SU-DHL-6 (cell line): ENCODE measurements around the gene ACO2.

Experiments
- H2AFZ ChIP-seq: fragments of 200-600 bp; sonication (generic); 2 replicates; pipeline ENCODE4 v1.6.1; 2014; ENCODE audit warnings: low read depth, mild to moderate bottlenecking, moderate library complexity, mixed read lengths, antibody characterized with exemption, low read length; ENCODE audit not compliant: severe bottlenecking
- H3F3A ChIP-seq: fragments of 200-600 bp; shearing (Covaris generic); 2 replicates; pipeline ENCODE4 v1.6.0; 2016; ENCODE audit warnings: antibody characterized with exemption, mild to moderate bottlenecking; ENCODE audit not compliant: insufficient read depth
- H3K27ac ChIP-seq: fragments of 200-600 bp; sonication (generic); 2 replicates; pipeline ENCODE4 v1.5.1; 2016; ENCODE audit warnings: low read depth, mild to moderate bottlenecking, low read length, moderate library complexity, mixed read lengths
- H3K27me3 ChIP-seq: fragments of 200-600 bp; sonication (generic), shearing (Covaris generic); 2 replicates; pipeline ENCODE4 v1.6.0; 2014; ENCODE audit warnings: mild to moderate bottlenecking, low read length
- H3K36me3 ChIP-seq: fragments of 200-600 bp; sonication (generic); 2 replicates; pipeline ENCODE4 v1.6.1; 2014; ENCODE audit warnings: mild to moderate bottlenecking, low read length, mixed read lengths
- H3K4me2 ChIP-seq: fragments of 300-600, 200-600 bp; shearing (Covaris generic), sonication (generic); 2 replicates; pipeline ENCODE4 v1.6.0; 2014; ENCODE audit warnings: low read length, low read depth, mild to moderate bottlenecking; ENCODE audit not compliant: poor library complexity, severe bottlenecking
- H3K4me3 ChIP-seq: fragments of 200-600 bp; sonication (generic); 2 replicates; pipeline ENCODE4 v1.5.1; 2014; ENCODE audit warnings: antibody characterized with exemption, low read length, mild to moderate bottlenecking, mixed read lengths; ENCODE audit not compliant: insufficient read depth, poor library complexity, severe bottlenecking
- H3K79me2 ChIP-seq: fragments of 200-600 bp; sonication (generic); 2 replicates; pipeline ENCODE4 v1.6.1; 2014; ENCODE audit warnings: mild to moderate bottlenecking, low read length, moderate library complexity; ENCODE audit not compliant: insufficient read depth
- H3K9ac ChIP-seq: fragments of 200-600 bp; sonication (generic); 2 replicates; pipeline ENCODE4 v1.7.0; 2014; ENCODE audit warnings: mild to moderate bottlenecking, low read length
- H3K9me2 ChIP-seq: fragments of 200-600 bp; sonication (generic); replicated peaks from 2 replicates; pipeline ENCODE4 v1.6.1; 2014; ENCODE audit warnings: low read length; ENCODE audit not compliant: insufficient read depth
- H3K9me3 ChIP-seq: fragments of 200-600 bp; sonication (generic); 2 replicates; pipeline ENCODE4 v1.6.1; 2014; ENCODE audit warnings: low read length, mixed read lengths; ENCODE audit not compliant: insufficient read depth
- H4K20me1 ChIP-seq: fragments of 200-600 bp; sonication (generic); 2 replicates; pipeline ENCODE4 v1.6.1; 2014; ENCODE audit warnings: low read depth, mild to moderate bottlenecking, antibody characterized with exemption, low read length, moderate library complexity, mixed read lengths
- CTCF ChIP-seq: fragments of 200-600 bp; sonication (generic); IDR thresholded peaks from one replicate; pipeline ENCODE4 v1.5.1; 2017; ENCODE audit warnings: antibody characterized with exemption, mild to moderate bottlenecking, low read length, moderate library complexity; ENCODE audit not compliant: insufficient read depth, poor library complexity, severe bottlenecking
- EZH2phosphoT487 ChIP-seq: fragments of 200-600 bp; sonication (generic), shearing (Covaris generic); conservative IDR thresholded peaks from 2 replicates; pipeline ENCODE4 v1.6.1; 2018; ENCODE audit warnings: mild to moderate bottlenecking, antibody characterized with exemption, low read length, moderate library complexity, mixed read lengths

ACO2 gene

GRCh38 chr22:41478891-41479521 is 10.1 kb downstream of the ACO2 start:
- no peak overlapping the region for H3K4me3 ChIP-seq
- no peaks in the 10 kb centered on the region for H3K27me3 ChIP-seq
- peaks cover 81% of the 10 kb centered on the region for H3K79me2 ChIP-seq
- no peaks in the 10 kb centered on the region for H3K9me3 ChIP-seq
- H3K27ac ChIP-seq = peak overlapping the region; percentile 27; the same call in 1 of the 2 replicates
- H3K9me2 ChIP-seq = no peaks in the 10 kb centered on the region
- H3K36me3 ChIP-seq = no peaks in the 10 kb centered on the region
- TF ChIP-seq EZH2phosphoT487 (no peak), CTCF (no peak)
- no peak overlapping the region for H3K4me2 ChIP-seq
- no peaks in the 10 kb centered on the region for H4K20me1 ChIP-seq
- no peak overlapping the region for H2AFZ ChIP-seq
- H3F3A ChIP-seq = peaks cover 2% of the 10 kb centered on the region; the same call in 1 of the 2 replicates
- H3K9ac ChIP-seq = no peak overlapping the region

- no peak overlapping the region for H3K4me2 ChIP-seq
- TF ChIP-seq EZH2phosphoT487 (no peak), CTCF (no peak)
These were observed 10.9 kb downstream of the ACO2 start for GRCh38 chr22:41479671-41480396.

GRCh38 chr22:41480397-41480735 is 11.4 kb downstream of the ACO2 start:
- no peak overlapping the region for H3K4me2 ChIP-seq
- TF ChIP-seq EZH2phosphoT487 (no peak), CTCF (no peak)

More at GRCh38 chr22:41479671-41480396, 10.9 kb downstream of the ACO2 start:
- peak overlapping the region; percentile 27; the same call in 1 of the 2 replicates for H3K27ac ChIP-seq
- H3K27me3 ChIP-seq = no peaks in the 10 kb centered on the region
- no peaks in the 10 kb centered on the region for H3K36me3 ChIP-seq
- no peak overlapping the region for H3K9ac ChIP-seq
- peaks cover 2% of the 10 kb centered on the region; the same call in 1 of the 2 replicates for H3F3A ChIP-seq
- H2AFZ ChIP-seq = no peak overlapping the region
- no peaks in the 10 kb centered on the region for H3K9me2 ChIP-seq
- no peaks in the 10 kb centered on the region for H3K9me3 ChIP-seq
- H3K4me3 ChIP-seq = no peak overlapping the region
- peaks cover 85% of the 10 kb centered on the region for H3K79me2 ChIP-seq
- H4K20me1 ChIP-seq = no peaks in the 10 kb centered on the region

More at GRCh38 chr22:41480397-41480735, 11.4 kb downstream of the ACO2 start:
- Histone ChIP-seq H3K9me3 (no peaks in the 10 kb centered on the region), H3K9me2 (no peaks in the 10 kb centered on the region), H3K36me3 (no peaks in the 10 kb centered on the region), H3K27me3 (no peaks in the 10 kb centered on the region), H4K20me1 (no peaks in the 10 kb centered on the region), H2AFZ (no peak overlapping the region), H3K27ac (no peak overlapping the region), H3K79me2 (peaks cover 85% of the 10 kb centered on the region), H3K9ac (no peak overlapping the region), H3F3A (peaks cover 2% of the 10 kb centered on the region; the same call in 1 of the 2 replicates), H3K4me3 (no peak overlapping the region)
